ENCODE measurements around the gene ANGEL2.
"Not testable (repeated sequence)": the region's sequence is repeated elsewhere in the genome, so short reads cannot be mapped to it uniquely, and the experiment has no call there.

ANGEL2 gene

DNA sequence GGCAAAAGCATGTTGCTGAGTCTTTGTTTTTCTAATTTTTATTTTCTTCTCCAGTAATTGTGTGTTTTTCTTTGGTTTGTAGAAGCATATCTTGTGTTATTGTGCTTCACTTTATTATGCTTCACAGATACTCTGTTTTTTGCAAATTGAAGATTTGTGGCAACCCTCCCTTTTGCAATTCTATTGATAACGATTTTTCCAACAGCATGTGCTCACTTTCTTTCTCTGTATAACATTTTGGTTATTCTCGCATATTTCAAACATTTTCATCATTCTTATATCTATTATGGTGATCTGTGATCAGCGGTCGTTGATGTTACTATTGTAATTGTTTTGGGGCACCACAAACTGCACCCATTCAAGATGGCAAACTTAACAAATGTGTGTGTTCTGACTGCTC is 3.8 kb upstream of the ANGEL2 start:
- FAIRE-seq, result no peak
- DNase-seq (ENCODE audit: insufficient read length, low spot score), result no peak

DNA sequence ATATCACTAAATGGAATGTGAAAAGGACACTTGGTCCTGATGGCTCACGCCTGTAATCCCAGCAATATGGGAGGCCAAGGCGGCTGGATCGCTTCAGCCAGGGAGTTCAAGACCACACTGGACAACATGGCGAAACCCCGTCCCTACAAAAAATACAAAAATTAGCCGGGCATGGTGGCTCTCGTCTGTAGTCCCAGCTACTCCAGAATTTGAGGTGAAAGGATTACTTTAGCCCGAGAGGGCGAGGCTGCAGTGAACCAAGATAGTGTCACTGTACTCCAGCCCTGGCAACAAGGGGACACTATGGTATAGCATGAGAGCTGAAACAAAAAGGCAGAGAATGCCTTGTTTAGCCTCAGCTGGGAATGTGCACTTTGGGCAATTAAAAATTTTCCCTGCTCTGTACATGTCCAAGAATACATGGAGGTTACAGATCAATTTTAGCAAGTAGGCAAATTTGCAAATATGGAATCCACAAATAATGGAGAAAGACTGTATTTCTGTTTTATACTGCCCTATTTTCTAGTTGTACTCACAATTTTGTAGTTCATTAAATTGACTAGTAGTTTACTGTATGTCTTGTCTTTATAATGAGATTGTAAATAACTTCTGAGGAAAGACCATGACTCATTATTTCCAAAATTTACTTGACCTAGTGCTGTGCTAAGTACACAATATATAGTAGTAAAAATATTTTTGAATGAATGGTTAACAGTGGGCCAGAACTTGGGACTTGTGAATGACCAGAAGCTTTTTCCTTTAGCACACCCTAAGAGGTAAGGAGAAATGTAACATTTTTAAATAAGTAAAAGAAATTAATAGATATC is 2.0 kb upstream of the ANGEL2 start:
- FAIRE-seq (no peak), DNase-seq (ENCODE audit: insufficient read length, low spot score) (no peak)

DNA sequence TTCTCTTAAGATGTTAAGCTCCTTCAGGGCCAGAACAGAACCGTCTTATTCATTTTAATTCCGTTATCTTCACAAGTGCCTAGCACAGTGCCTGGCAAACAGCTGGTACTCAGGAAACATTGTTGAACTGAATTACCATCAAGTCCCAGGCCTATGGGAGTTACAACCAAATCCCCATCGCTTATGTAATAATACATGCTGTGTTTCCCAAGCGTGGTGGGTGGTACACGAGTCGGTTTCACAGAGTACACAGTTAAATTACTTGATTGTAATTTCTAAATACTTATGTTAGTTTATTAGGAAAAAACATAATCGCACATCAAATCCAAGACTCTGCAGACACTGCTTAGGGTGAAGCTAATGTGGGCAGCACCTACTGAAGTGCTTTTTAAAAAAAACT is 1.0 kb downstream of the ANGEL2 start:
- DNase-seq (ENCODE audit: insufficient read length, low spot score) (no peak), FAIRE-seq (no peak)

DNA sequence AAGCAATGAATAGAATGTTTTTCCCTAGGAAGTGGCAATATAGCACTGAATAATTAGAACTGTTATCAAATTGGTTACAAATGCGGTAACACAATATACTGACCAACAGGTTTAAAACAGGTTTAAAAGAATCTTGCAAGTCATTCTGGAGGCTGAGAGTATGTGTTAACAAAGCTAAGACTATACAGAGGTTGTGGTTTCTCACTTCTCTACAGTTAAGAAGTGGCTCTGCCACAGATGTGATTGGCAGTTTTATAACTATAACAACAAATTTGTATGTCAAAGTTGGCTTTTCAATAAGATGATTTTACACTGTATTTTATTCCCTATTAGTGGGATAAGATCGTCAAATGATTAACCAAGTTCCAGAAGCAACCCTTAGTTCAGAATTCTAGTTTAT is 7.1 kb downstream of the ANGEL2 start:
- FAIRE-seq, result peak; percentile 61
- DNase-seq (ENCODE audit: insufficient read length, low spot score), result no peak

DNA sequence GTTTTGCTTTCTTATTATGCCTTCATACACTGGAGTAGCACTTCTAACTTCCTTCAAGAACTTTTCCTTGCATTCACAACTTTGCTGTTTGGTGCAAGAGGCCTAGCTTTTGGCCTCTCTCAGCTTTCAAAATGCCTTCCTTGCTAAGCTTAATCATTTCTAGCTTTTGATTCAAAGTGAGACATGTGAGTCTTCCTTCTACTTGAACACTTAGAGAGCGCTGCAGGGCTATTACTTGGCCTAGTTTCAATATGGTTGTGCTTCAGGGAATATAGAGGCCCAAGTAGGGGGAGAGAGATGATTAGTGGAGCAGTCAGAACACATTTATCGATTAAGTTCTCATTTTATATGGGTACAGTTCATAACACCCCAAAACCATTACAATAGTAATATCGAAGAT is 12.4 kb downstream of the ANGEL2 start:
- peak; percentile 68 for FAIRE-seq
- DNase-seq (ENCODE audit: insufficient read length, low spot score), result no peak

DNA sequence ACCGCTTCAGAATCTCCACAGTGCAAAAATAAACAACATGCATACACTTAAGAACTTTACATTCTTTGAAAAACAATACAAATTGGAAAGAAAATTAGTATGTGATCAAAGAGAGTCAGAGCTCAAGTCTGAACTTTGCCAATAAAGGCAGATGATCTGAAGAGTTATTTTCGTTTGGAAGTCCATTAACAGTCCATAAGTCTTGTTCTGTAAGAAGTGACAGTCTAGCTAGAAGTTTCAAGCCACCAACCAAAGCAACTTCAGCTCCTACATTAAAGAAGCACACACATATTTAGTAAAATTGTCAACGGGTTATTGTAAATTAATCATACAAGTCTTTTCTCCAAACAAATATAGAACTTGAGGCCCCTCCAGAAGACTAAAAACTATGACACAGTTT is 20.7 kb downstream of the ANGEL2 start:
- FAIRE-seq, result peak; percentile 83
- DNase-seq (ENCODE audit: insufficient read length, low spot score), result no peak

DNA sequence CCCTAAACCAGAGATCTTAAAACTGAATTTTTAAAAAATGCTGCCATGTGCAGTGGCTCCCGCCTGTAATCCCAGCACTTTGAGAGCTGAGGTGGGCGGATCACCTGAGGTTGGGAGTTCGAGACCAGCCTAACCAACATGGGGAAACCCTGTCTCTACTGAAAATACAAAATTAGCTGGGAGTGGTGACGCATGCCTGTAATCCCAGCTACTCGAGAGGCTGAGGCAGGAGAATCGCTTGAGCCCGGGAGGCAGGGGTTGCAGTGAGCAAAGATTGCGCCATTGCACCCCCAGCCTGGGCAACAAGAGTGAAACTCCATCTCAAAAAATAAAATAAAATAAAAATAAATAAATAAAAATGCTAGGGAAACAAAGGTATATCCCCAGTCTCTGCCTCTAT is 21.7 kb downstream of the ANGEL2 start:
- not testable (repeated sequence) for DNase-seq (ENCODE audit: insufficient read length, low spot score); FAIRE-seq

DNA sequence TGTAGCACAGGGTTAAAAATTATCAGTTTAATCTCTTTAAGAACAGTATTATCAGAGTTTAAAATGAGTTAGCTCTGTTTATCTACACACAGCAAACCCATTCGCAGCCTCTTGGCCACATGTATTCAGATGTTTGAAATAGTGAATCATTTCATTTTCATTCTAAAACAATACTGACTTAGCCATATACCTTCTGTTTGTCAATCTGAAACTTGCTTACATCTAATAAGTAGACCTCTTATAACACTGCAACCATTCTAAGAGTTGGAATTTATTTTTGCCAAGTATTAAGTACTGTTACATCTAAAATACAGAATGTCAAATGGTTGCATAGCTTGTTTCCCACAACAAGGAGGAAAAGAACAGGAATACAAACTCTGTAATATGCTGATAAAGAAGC is 25.4 kb downstream of the ANGEL2 start:
- DNase-seq (ENCODE audit: insufficient read length, low spot score) (no peak), FAIRE-seq (no peak)

DNA sequence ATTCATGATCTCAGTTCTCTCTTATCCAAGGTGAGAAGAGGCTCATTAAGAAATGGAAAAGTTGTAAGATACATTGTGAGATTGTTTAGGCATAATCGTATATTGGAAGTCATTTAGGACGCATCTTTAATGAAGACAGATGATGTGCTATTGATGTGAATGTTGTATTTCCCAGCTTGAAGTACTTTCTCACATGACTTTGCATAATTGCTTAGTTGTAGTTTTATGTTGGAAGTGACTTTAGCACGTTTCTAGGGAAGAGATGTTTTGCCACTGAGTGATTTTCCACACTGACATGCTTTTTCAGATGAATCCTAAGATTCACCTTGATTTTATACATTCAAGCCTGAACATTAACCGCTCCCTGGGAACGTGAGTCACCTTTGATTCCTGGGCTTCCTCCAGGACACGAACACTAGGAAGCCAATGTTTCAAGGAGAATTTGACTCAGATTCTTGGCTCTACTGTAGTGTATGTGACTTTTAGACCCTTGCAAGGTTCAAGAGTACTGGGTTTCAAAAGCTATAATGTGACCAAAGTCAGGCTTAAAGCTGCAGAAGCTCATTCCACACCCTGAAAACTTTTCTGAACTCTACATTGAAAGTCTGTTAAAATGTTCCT is 27.9 kb downstream of the ANGEL2 start:
- FAIRE-seq, result peak; percentile 61
- no peak for DNase-seq (ENCODE audit: insufficient read length, low spot score)

DNA sequence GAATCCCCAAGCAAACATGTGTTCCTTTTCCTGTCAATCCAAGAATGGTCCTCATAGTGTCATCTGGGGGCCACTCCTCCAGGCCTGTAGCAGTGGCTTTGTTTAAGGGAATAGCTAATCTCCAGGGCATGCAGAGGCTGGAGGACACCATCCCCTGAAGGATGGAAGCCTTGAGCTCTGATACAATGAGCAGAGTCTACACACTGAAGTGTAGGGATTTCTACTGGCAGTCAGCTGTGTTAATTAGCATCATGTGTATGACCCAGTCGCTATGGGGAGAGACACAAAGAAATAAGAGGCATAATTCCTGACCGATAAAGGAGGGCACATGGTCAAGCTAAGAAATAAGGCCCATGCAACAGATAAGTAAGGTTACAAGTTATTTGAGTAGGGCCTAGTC is 29.1 kb downstream of the ANGEL2 start:
- FAIRE-seq, result no peak
- no peak for DNase-seq (ENCODE audit: insufficient read length, low spot score)

DNA sequence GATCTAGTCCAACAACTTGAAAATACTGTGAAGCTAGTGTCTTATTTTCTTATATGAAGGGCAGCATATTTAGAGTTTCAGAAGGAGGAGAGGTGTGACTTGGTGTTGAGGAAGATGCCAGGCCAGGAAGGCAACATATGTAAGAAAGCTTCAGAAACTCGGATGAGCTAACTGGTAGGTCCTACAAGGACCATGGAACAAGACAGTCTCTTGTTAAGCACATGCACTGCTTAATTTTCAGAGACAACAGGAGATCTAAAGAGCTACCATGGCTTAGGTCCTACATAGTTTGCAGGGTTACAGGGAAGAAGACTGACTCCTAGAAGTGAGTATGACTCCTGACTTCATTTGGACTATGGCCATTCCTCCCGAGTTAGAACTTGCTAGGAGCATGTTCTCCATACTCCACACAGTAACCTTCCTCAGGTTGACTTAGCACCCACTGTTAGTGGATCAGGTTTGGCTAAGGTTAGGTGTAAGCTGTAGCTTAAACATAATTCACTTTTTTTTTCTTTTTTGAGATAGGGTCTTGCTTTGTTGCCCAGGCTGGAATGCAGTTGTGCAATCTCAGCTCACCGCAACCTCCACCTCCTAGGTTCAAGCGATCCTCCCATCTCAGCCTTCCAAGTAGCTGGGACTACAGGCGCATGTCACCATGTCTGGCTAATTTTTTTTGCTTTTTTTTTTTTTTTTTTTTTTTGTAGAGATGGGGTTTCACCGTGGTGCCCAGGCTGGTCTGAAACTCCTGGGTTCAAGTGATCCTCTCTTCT is 31.0 kb downstream of the ANGEL2 start:
- no peak for FAIRE-seq

DNA sequence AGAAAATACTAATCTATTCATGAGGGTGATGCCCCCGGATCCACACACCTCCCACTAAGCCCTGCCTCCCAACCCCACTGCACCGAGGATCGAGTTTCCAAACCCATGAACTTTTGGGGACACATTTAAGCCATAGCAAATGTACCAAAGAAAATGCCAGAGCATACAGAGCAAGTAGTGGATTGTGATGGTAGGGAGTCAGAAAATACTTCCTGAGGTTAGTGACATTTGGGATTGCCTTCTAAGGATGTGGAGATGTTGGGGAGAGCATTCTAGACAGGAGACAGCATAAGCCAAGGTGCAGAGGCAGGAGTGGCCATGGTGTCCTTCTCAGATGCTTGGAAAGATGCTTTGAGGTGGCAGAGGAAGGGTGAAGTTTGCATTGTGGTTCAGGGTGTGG is 32.2 kb downstream of the ANGEL2 start:
- FAIRE-seq, result no peak
- no peak for DNase-seq (ENCODE audit: insufficient read length, low spot score)

More for the DNA sequence above, 31.0 kb downstream of the ANGEL2 start:
- no peak for DNase-seq (ENCODE audit: insufficient read length, low spot score)

DNA sequence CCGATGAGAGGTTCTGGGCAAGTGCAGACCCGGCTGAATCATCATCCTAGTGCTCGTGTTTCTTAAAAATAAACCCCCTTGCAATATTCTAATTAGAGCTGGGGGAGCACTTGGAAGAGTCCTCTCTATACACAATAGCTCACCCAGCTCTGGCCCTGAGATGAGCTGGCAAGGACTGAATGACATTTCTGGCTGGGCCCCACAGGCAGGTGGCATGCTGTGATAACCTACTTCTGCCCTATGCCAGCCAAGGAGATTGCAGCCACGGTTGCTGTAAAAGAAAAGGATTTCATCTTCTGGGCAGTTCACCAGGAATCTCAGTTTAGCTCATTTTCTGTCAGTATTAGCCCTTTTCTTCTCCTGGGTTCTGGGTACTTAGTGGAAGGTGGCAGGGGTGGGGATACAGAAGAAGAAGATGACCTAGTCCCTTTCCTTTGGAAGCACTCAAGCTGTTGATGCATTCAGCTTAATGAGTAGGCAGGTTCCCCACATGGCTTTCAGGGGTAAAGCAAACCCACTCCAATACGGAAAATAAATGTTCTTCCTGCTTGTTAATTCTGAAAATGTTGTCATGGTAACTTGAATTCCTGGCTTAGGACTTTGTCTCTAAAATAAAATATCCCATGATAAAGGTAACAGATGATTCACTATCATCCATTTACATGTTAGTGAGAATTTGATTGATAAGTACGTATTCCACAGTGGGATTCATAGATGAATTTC is 33.1 kb downstream of the ANGEL2 start:
- FAIRE-seq, result no peak
- DNase-seq (ENCODE audit: insufficient read length, low spot score), result no peak

DNA sequence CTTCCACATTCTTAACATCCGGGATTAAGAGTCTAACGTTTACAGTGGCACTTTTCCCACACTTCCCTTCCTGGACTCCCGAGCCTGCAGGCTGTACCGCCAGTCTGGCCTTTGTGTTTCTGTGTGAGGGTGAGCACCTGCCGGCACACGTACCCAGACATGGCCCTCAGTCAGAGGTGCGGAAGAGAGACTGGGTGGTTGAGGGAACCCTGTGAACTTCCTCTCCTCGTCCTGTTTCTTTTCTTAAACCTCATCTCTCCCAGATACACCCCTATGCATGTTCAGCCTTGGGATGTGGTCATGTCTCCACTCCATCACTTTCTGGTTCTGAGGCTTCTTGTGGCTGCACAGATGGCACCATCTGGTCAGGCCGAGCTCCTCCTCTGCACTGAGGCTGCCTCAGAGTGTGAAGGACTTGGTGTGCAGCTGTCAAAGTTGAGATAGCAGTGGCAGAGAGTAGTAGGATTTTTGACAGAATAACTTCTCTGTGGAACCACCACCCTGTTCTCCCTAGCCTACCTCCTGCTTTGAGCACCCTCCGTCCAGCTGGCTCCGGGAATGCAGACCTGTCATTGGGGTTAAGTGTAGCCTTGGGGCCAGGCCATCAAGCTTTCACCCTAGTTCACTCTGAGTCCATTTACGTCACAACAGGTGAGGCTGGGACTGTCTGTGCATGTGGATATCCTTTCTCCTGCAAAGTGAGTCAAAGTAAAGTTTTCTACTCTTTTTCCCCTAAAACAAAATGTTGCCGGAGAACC is 33.9 kb downstream of the ANGEL2 start:
- FAIRE-seq, result peak; percentile 65
- DNase-seq (ENCODE audit: insufficient read length, low spot score), result no peak

DNA sequence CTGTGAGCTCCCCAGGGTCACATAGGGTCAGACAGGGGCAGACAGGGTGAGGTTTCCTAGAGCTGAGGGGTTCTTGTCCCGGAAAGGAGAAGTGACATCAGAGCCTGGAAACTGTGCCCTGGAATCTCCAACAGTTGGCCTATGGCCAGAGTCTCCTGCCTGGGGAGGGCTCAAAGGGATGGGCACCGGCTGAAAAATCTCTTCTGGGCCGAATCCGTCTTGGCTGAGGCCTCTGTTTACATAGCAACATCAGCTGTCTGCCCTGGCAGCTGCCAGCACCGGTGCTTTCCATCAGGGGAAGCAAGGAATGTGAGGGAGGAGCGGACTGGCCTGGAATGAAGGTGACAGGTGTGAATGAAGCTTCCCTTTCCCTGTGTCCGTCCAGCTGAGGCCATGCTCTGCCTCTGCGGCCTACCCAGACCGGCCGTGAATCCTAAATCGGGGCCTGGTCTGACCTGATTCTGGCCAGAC is 34.6 kb downstream of the ANGEL2 start:
- DNase-seq (ENCODE audit: insufficient read length, low spot score) (no peak), FAIRE-seq (no peak)

DNA sequence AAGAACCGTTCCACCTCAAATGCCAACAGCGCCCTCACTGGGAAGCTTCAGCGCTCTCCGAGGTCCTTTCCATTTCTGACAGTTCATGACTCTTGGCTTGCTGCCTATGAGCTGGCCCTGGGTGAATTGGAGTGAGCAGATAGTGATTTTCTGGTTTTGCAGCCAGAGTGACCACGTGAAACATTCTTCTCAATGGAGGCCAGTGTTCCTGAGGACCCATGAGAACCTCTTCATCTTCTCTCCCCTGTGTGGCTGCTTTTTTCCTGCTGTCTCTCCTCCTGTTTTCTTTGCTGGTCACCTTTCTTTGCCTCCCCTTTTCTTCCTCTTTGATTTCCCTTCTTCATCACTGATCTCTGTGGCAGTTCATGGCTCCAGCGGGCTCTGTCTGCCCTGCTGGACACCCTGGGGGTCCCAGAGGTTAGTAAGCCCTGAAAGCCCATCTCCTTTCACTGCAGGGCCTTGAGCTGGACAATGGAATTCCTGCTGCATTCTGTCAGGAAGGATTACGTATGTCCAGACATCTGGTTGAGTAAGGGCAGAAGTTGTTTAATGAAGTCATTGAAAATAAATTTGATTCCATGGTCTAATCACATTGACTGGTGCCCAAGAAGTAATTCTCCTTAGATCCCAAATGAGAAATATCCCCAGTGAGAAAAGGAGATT is 35.4 kb downstream of the ANGEL2 start:
- DNase-seq (ENCODE audit: insufficient read length, low spot score) (no peak), FAIRE-seq (no peak)

DNA sequence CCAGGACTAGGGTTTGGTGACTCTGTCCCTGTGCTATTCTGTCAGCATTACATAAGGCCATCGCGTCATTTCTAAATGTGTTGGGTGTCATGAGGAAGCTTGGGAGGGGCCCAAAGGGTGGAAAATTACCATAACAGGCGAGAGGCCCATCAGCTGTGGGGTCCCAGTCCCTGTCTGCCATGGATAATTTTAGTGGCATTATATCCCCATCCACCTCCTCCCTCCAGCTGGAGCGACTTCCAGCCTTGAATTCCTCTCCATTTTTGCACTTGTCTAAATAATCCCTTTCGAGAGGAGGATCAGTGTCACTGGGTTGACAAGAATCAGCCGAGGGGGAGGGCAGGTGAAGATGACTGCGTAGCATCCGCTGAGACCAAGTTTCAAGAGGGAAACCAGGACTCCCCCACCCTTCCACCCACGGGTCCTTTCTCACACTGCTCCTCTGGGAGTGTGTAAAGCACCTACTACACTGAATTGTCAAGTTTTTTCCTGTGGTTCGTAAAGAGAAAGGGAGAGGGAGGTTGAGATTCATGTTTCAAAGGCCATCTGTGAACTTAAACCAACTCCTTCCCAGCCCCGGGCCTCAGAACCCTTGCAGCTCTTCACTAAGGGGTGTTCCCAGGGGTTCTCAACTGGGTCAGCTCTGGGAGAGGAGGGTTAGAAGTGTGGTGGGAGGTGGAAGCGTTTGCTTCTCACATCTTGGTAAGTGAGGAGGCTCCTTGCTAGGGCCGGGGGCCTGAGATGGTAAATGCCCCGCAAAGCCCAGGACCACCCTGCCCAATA is 36.1 kb downstream of the ANGEL2 start:
- FAIRE-seq, result peak; percentile 81

DNA sequence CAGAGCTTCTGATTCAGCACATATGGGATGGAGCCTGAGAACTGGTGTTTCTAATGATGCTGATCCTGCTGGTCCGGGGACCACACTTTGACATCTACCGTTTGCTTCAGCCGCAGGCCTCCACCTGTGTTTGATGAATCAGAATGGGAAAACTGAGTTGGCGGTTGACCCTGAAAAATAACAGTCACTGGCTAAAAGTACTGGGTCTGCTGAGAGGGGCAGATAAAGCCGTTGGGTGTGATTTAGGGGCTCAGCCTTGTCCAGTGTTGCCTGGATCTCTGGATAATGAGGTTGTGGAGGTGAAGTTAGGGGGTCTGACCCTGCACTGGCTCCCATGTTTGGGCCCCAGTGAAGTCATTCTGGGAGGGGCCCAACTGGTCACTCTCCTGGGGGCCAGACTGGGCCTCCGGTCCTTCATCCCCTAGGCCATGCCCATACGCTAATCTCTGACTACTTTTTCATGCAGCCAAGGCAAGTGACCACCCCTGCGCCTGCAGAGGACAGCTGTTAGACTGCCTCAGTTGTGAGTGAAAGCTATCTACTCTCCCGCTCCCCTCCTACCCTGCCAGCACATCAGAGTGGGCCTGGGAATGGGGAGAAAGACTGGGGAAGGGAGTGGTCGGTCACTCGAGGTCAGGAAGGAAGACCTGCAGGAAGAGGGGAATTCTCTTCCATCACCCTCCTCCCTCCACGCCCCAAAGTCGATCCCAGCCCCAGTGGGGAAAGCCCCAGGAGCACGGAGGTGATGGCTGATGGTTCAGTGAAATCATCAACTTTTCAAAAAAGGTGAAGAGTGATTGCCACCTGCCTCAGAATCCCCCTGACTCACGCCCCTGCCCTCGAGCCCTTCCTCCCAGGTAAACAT is 37.7 kb downstream of the ANGEL2 start:
- FAIRE-seq, result peak; percentile 83
- DNase-seq (ENCODE audit: insufficient read length, low spot score), result no peak

More for the DNA sequence above, 36.1 kb downstream of the ANGEL2 start:
- DNase-seq (ENCODE audit: insufficient read length, low spot score), result no peak
